ENCODE measurements around the gene TRIP13.
"Not testable (repeated sequence)": the region's sequence is repeated elsewhere in the genome, so short reads cannot be mapped to it uniquely, and the experiment has no call there.

The TRIP13 gene

DNA sequence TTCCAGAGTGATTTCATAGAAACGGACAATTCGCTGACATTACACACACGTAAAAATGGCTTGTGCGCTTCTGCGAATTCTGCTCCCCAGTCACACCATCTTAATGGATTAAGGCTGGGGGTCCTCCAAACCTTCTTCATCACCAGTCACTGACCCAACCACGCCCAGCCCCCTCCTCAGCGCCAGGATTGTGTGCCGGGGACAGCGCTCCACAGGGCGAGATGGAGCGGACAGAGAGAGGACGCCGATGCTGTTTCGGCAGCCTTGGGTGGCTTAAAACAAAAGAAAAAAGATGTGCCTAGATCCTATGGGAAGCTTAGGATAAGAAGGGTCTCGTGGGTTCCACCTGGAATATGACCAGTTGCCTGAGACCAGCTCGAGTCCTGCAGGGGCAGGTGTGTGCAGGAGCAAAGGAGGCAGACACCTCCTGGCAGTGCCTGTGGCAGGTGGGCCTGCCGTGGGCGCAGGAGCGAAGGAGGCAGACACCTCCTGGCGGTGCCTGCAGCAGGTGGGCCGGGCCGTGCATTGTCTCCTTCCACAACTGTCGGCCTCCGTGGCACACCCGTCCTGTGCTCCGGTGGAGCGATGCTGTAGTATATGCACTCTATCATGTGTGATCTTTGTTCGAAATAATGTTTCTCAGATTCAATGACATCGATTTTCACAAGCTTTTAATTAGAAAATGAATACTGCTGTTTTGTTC is 20.9 kb upstream of the TRIP13 start:
- TF ChIP-seq, protein P1, sequence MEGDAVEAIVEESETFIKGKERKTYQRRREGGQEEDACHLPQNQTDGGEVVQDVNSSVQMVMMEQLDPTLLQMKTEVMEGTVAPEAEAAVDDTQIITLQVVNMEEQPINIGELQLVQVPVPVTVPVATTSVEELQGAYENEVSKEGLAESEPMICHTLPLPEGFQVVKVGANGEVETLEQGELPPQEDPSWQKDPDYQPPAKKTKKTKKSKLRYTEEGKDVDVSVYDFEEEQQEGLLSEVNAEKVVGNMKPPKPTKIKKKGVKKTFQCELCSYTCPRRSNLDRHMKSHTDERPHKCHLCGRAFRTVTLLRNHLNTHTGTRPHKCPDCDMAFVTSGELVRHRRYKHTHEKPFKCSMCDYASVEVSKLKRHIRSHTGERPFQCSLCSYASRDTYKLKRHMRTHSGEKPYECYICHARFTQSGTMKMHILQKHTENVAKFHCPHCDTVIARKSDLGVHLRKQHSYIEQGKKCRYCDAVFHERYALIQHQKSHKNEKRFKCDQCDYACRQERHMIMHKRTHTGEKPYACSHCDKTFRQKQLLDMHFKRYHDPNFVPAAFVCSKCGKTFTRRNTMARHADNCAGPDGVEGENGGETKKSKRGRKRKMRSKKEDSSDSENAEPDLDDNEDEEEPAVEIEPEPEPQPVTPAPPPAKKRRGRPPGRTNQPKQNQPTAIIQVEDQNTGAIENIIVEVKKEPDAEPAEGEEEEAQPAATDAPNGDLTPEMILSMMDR (IDR thresholded peaks at IDR 0.05; ENCODE audit: low read depth, low read length) = no peak
- in situ Hi-C loops (cut with HindIII; ENCODE audit: low sequenced_read_pairs) = no loop called here
- DNase-seq (ENCODE audit: low read depth, low spot score) = no peak
- no peak overlapping the region for H3K4me3 ChIP-seq (ENCODE audit: low read depth, low read length)

DNA sequence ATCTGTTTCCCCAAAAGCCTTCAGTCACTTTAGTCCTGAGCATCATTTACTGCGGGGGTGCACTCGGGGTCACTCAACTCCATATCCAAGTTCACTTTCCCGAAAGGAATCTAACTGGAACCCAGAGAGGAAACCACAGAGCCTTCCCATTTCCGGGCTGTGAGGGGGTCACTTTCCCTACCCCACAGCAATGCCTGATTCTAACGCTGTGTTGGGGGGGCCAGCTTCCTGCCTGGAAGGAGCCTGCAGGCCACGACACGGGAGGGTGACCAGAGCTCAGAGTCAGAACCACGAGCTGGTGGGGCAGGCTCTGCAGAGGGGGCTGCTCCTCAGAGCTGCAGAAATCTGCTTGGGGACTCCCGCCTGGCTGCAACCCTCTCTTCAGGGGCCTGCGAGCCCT is 20.4 kb upstream of the TRIP13 start:
- TF ChIP-seq, protein P1 (IDR thresholded peaks at IDR 0.05; ENCODE audit: low read depth, low read length) = no peak
- no peak overlapping the region for H3K4me3 ChIP-seq (ENCODE audit: low read depth, low read length)
- no peak for DNase-seq (ENCODE audit: low read depth, low spot score)
- in situ Hi-C loops (cut with HindIII; ENCODE audit: low sequenced_read_pairs) = no loop called here

DNA sequence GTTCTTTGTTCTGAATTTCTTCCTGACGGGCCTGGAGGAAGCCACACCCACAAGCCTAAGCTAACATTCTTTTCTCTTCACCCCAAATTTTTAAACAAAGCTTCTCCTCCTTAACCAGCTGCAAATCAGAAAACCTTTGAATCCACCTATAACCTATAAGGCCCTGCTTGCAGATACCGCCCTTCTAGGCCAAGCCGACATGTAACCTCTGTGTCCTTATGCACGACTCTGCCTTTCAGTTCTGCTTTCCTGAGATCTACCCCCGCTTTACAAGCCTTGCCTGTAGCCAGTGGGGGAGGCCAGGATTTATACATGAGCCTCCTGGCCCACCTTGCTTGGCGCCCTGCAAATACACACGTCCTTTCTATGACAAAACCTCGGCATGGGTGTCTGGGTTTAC is 19.4 kb upstream of the TRIP13 start:
- in situ Hi-C loops (cut with HindIII; ENCODE audit: low sequenced_read_pairs) = no loop called here
- DNase-seq (ENCODE audit: low read depth, low spot score) = no peak
- H3K4me3 ChIP-seq (ENCODE audit: low read depth, low read length) = no peak overlapping the region
- TF ChIP-seq, protein P1 (IDR thresholded peaks at IDR 0.05; ENCODE audit: low read depth, low read length) = no peak

DNA sequence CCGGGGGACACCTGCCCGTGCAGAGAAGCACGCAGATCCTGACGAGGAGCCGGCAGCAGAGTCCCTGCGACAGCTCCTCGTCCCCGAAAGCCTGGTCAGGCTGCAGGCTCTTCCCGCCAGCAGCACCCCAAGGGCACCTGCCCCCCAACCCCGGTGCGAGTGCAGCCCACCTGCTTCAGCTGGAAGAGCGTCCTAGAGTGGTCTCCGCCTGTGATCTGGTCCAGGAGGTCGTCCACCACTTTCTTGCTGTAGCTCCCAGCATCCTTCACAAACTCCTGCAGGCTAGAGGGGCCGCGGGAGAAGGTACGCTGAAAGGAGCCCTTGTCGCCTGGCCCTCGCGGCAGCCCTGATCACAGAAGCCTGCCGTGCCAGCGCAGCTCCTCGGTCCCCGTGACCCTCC is 16.8 kb upstream of the TRIP13 start:
- TF ChIP-seq, protein P1 (IDR thresholded peaks at IDR 0.05; ENCODE audit: low read depth, low read length) = no peak

DNA sequence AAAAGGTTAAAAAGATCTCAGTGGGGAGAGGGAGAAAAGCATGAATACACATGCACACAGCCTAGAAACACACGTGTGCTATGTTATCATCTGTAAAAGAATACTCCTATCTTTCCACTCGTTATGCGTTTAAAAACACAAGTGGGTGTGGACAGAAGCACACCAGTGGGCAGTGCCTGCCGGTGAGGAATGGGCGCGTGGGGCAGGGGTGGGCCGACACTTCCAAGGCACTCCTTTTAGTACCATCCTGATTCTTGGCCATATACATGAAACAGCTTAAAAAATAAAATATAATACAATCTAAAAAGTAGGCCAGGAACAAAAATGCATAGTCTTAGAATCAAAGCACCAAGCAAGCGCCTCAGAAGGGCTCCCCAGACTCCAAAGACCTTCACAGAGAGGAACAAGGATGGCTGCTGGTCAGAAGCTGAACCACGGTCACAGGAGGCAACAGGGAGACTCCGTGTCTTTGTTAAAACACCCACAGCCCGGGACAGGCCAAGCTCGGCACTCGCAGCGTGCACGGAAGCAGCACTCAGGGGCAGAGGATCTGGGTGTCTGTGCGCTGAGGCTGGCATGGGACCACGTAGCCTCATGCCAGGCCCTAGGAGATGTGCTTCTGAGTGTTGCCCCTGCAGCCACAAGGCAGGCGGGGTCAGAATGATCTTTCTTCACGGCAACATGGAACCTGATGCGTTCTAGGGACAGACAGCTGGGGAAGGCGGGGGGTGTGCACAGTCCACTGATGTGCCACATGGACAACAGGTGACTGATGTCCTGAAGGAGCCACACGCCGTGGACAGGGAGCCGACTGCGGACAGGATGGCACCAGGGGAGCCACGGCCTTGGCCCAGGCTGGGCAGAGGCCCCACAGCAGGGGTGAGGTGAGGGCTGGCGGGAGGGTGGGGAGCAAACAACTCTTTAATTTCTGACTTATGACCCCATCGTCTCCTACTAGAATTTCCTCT is 16.0 kb upstream of the TRIP13 start:
- TF ChIP-seq, protein P1 (IDR thresholded peaks at IDR 0.05; ENCODE audit: low read depth, low read length) = no peak
- in situ Hi-C loops (cut with HindIII; ENCODE audit: low sequenced_read_pairs) = no loop called here
- DNase-seq (ENCODE audit: low read depth, low spot score) = no peak
- H3K4me3 ChIP-seq (ENCODE audit: low read depth, low read length) = no peak overlapping the region

More for the DNA sequence above, 16.8 kb upstream of the TRIP13 start:
- DNase-seq (ENCODE audit: low read depth, low spot score) = no peak
- in situ Hi-C loops (cut with HindIII; ENCODE audit: low sequenced_read_pairs) = no loop called here
- H3K4me3 ChIP-seq (ENCODE audit: low read depth, low read length) = no peak overlapping the region

DNA sequence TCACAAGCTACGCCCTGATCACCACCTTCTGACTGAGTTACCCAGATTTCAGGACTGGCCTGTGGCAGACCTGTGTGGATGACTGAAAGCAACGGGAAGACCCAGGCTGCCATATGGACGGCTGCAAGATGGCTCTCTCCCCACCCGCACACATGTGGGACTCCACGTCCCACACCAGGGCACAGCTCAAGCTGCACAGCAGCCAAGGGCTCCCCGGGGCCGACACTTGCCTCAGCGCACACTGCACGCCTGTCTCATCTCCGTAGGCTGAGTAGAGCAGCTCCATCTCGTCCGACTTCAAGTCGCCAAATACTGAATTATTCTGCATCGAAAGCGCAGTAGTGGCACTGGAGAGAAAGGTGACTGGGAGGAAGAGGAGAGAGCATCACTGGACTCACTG is 14.6 kb upstream of the TRIP13 start:
- DNase-seq (ENCODE audit: low read depth, low spot score) = no peak
- in situ Hi-C loops (cut with HindIII; ENCODE audit: low sequenced_read_pairs) = no loop called here
- TF ChIP-seq, protein P1 (IDR thresholded peaks at IDR 0.05; ENCODE audit: low read depth, low read length) = no peak
- H3K4me3 ChIP-seq (ENCODE audit: low read depth, low read length) = no peak overlapping the region

DNA sequence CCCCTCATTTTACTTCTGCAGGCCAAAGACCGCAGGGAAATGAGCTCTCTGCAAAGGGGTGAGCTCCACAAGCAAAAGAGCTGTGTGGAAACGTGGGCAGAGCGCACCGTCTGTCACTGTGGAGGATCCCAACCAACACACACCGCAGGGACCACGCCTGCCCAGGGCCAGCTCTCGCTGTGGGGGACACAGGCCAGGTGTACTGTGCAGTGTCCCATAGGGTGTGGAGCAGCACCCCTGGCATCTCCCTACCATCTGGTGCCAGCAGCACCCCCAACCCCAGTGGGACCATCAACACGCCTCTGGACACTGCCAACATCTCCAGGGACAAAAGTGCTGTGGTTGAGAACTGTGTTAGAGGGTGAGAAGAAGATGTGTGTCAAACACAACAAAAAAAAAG is 14.0 kb upstream of the TRIP13 start:
- in situ Hi-C loops (cut with HindIII; ENCODE audit: low sequenced_read_pairs); H3K4me3 ChIP-seq (ENCODE audit: low read depth, low read length): not testable (repeated sequence)

More for the DNA sequence above, 14.0 kb upstream of the TRIP13 start:
- DNase-seq (ENCODE audit: low read depth, low spot score) = not testable (repeated sequence)

Data from astrocyte of the spinal cord (primary cell).